HTR-8/SVneo (cell line): ENCODE measurements around the gene FNDC10.

Experiments used
- DNase-seq: peaks from one replicate; pipeline ENCODE4 v3.0.0; 2011; ENCODE audit warnings: low spot score, mixed read lengths; ENCODE audit not compliant: insufficient read length
- FAIRE-seq: peaks from 2 replicates; lab custom pipeline; 2011; peaks lifted over from hg19 to GRCh38; lab: Jason Lieb, UNC

The FNDC10 gene

GRCh38 chr1:1553821-1554494 lies 46.0 kb downstream of the FNDC10 start:
- DNase-seq (no peak), FAIRE-seq (no peak)

GRCh38 chr1:1552263-1552639 lies 47.7 kb downstream of the FNDC10 start:
- no peak for DNase-seq
- no peak for FAIRE-seq

- no peak for DNase-seq
- no peak for FAIRE-seq
These were observed 48.2 kb downstream of the FNDC10 start for GRCh38 chr1:1551524-1552262.

GRCh38 chr1:1550591-1551432 lies 49.1 kb downstream of the FNDC10 start:
- no peak for DNase-seq
- FAIRE-seq = no peak

- FAIRE-seq = no peak
These were observed 49.8 kb downstream of the FNDC10 start for GRCh38 chr1:1550087-1550486.

GRCh38 chr1:1548591-1548990 lies 51.3 kb downstream of the FNDC10 start:
- DNase-seq (no peak), FAIRE-seq (no peak)

More at GRCh38 chr1:1550087-1550486, 49.8 kb downstream of the FNDC10 start:
- no peak for DNase-seq
